ENCODE data around the gene BCL2L13. TPM values are rescaled to one million over a fixed set of nuclear protein-coding genes. Genes with fewer than 3 reads are reported as not detected.

Gene BCL2L13
- total RNA-seq, 1 experiment from 2014 or later, result 56.9 TPM

DNA sequence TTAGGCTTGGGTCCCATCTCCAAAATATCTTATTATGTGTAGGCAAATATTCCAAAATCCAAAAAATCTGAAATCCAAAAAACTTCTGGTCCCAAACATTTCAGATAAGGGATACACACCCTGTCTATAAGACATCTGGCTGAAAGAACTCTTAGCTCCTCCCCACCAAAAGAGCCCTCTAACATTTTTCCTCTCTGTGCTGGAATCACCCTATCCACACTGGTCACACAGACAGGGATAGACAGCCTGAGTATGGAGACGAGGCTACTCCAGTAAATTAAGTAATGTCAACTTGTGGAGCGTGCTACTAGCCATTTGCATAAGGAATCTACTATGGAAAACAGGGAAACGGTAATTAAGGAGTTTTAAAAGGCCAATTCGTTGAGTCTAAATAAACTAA is 34.9 kb upstream of the BCL2L13 start:
- DNase-seq, result no peak
- Histone ChIP-seq H2AFZ (ENCODE audit: low read length) (no peak overlapping the region), H3K4me1 (ENCODE audit: low read length) (no peaks in the 10 kb centered on the region), H3K79me2 (ENCODE audit: low read length) (peaks cover 44% of the 10 kb centered on the region), H3K9me2 (replicated peaks; ENCODE audit: insufficient read depth, low read length) (no peaks in the 10 kb centered on the region), H3K4me3 (ENCODE audit: low read length) (no peak overlapping the region), H3K9me3 (ENCODE audit: low read length) (no peaks in the 10 kb centered on the region), H3K36me3 (ENCODE audit: insufficient read depth, low read length) (peaks cover 16% of the 10 kb centered on the region), H3K4me2 (ENCODE audit: low read depth, low read length, poor library complexity, severe bottlenecking) (no peak overlapping the region), H3K27ac (ENCODE audit: low read length) (no peak overlapping the region), H4K20me1 (ENCODE audit: insufficient read depth, low read depth, low read length) (no peaks in the 10 kb centered on the region), H3K9ac (ENCODE audit: low read length) (no peak overlapping the region), H3K27me3 (ENCODE audit: low read length) (no peaks in the 10 kb centered on the region)

DNA sequence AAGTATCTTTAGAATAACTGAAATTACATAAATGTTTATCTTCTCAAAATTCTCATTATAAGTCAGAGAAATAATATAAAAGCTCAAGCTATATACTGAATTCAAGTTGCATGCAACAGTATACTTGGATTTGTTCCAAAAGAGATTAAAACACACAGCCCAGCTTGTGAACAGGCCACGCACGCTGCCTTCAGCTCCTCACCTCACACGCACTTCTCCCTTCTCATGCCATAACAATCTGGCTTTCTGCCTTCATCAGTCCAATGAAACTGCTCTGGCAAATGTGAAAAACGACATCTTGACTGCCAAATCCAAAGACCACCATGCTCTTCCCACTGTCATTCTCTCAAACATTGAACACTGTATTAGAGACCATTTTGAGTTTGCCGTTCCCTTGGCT is 32.1 kb upstream of the BCL2L13 start:
- no peaks in the 10 kb centered on the region for H4K20me1 ChIP-seq (ENCODE audit: insufficient read depth, low read depth, low read length)

DNA sequence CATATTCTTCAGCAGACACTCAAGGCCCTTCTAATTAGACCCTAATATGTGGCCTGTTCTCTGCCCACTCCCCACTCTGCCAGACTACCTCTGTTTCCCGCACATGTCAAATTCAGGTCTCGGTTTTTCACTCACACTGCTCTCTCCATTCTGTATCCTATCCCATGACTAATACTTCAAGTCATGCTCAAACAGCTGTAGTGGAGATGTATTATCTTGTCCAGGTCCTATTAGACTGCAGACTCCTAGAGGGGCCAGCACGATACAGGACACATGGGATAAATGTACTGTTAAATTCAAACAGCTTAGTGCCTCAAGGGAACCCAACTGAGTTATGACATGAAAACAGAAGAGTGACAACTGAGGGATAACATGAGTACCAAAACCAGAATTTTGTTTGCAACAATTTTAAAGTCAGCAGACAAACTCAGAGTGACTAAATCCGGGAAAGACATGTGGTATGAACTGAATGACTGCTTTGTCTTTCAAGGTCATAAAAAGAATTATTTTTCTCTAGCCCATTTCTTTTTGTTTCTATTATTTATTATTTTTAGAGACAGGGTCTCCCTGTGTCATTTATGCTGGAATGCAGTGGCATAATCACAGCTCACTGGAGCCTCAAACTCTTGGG is 30.6 kb upstream of the BCL2L13 start:
- no peak for DNase-seq
- peaks cover 51% of the 10 kb centered on the region for H3K79me2 ChIP-seq (ENCODE audit: low read length)
- H3K9ac ChIP-seq (ENCODE audit: low read length), result no peak overlapping the region
- no peak overlapping the region for H3K27ac ChIP-seq (ENCODE audit: low read length)
- no peak overlapping the region for H3K4me3 ChIP-seq (ENCODE audit: low read length)
- H2AFZ ChIP-seq (ENCODE audit: low read length), result no peak overlapping the region
- H3K27me3 ChIP-seq (ENCODE audit: low read length), result no peaks in the 10 kb centered on the region
- peaks cover 37% of the 10 kb centered on the region; the same call in 1 of the 2 replicates for H3K36me3 ChIP-seq (ENCODE audit: insufficient read depth, low read length)
- no peaks in the 10 kb centered on the region for H3K9me3 ChIP-seq (ENCODE audit: low read length)
- no peak overlapping the region for H3K4me2 ChIP-seq (ENCODE audit: low read depth, low read length, poor library complexity, severe bottlenecking)
- no peaks in the 10 kb centered on the region for H3K9me2 ChIP-seq (replicated peaks; ENCODE audit: insufficient read depth, low read length)
- no peaks in the 10 kb centered on the region for H3K4me1 ChIP-seq (ENCODE audit: low read length)
- H4K20me1 ChIP-seq (ENCODE audit: insufficient read depth, low read depth, low read length), result no peaks in the 10 kb centered on the region

More for the DNA sequence above, 32.1 kb upstream of the BCL2L13 start:
- Histone ChIP-seq H3K9me3 (ENCODE audit: low read length) (no peaks in the 10 kb centered on the region), H2AFZ (ENCODE audit: low read length) (no peak overlapping the region), H3K27me3 (ENCODE audit: low read length) (no peaks in the 10 kb centered on the region), H3K36me3 (ENCODE audit: insufficient read depth, low read length) (peaks cover 24% of the 10 kb centered on the region; the same call in 1 of the 2 replicates), H3K79me2 (ENCODE audit: low read length) (peaks cover 49% of the 10 kb centered on the region), H3K9ac (ENCODE audit: low read length) (no peak overlapping the region), H3K9me2 (replicated peaks; ENCODE audit: insufficient read depth, low read length) (no peaks in the 10 kb centered on the region), H3K4me3 (ENCODE audit: low read length) (no peak overlapping the region), H3K4me2 (ENCODE audit: low read depth, low read length, poor library complexity, severe bottlenecking) (no peak overlapping the region), H3K27ac (ENCODE audit: low read length) (no peak overlapping the region), H3K4me1 (ENCODE audit: low read length) (no peaks in the 10 kb centered on the region)
- DNase-seq, result no peak

DNA sequence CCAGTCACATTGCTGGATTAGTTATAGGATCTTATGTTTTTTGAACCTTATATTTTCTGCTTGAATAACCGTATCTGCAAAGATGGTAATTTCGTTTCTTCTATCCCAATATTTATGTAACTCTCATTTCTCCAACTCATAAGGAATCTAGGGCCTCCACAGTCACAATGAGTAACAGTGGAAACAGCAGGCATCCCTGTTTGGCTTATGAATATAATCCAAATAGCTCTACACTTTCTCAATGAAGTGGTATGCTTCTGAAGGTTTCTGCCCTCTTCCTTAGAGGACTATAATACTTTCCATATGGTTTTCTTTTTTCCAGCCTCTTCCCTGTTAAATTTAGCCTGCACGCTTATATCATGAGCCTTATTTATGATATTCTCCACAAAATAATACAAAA is 26.5 kb upstream of the BCL2L13 start:
- H3K79me2 ChIP-seq (ENCODE audit: low read length), result peaks cover 28% of the 10 kb centered on the region
- H3K9ac ChIP-seq (ENCODE audit: low read length), result no peak overlapping the region
- H3K4me2 ChIP-seq (ENCODE audit: low read depth, low read length, poor library complexity, severe bottlenecking), result no peak overlapping the region
- H4K20me1 ChIP-seq (ENCODE audit: insufficient read depth, low read depth, low read length), result no peaks in the 10 kb centered on the region
- no peak for DNase-seq
- H3K27me3 ChIP-seq (ENCODE audit: low read length), result no peaks in the 10 kb centered on the region
- no peak overlapping the region for H3K27ac ChIP-seq (ENCODE audit: low read length)
- H2AFZ ChIP-seq (ENCODE audit: low read length), result no peak overlapping the region
- H3K36me3 ChIP-seq (ENCODE audit: insufficient read depth, low read length), result peaks cover 30% of the 10 kb centered on the region; the same call in 1 of the 2 replicates
- no peaks in the 10 kb centered on the region for H3K4me1 ChIP-seq (ENCODE audit: low read length)
- H3K9me2 ChIP-seq (replicated peaks; ENCODE audit: insufficient read depth, low read length), result no peaks in the 10 kb centered on the region
- H3K9me3 ChIP-seq (ENCODE audit: low read length), result no peaks in the 10 kb centered on the region
- no peak overlapping the region for H3K4me3 ChIP-seq (ENCODE audit: low read length)

DNA sequence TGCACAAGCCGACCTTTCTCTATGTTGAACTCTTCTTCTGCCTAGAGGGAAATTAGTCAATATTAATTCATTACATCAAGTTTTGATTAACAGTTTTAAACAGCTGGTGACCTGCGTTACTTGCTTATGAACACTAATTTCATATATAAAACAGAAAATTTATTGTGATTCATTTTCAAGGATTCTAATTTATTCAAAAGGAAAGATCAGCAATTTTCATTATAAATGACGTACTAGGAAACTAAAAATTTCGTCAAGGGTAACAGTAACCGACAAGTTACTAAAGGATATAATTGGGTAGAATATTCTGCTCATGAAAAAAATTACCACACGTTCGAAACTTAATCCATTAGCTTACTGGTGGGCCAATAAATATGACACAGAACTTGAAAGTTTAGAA is 25.3 kb upstream of the BCL2L13 start:
- H3K4me1 ChIP-seq (ENCODE audit: low read length), result no peaks in the 10 kb centered on the region
- no peak for DNase-seq
- H3K4me2 ChIP-seq (ENCODE audit: low read depth, low read length, poor library complexity, severe bottlenecking), result no peak overlapping the region
- no peaks in the 10 kb centered on the region for H3K9me3 ChIP-seq (ENCODE audit: low read length)
- H3K9ac ChIP-seq (ENCODE audit: low read length), result no peak overlapping the region
- no peaks in the 10 kb centered on the region for H3K27me3 ChIP-seq (ENCODE audit: low read length)
- no peak overlapping the region for H3K27ac ChIP-seq (ENCODE audit: low read length)
- peaks cover 29% of the 10 kb centered on the region; the same call in 1 of the 2 replicates for H3K36me3 ChIP-seq (ENCODE audit: insufficient read depth, low read length)
- H2AFZ ChIP-seq (ENCODE audit: low read length), result no peak overlapping the region
- H3K9me2 ChIP-seq (replicated peaks; ENCODE audit: insufficient read depth, low read length), result no peaks in the 10 kb centered on the region
- H3K79me2 ChIP-seq (ENCODE audit: low read length), result peaks cover 25% of the 10 kb centered on the region
- no peaks in the 10 kb centered on the region for H4K20me1 ChIP-seq (ENCODE audit: insufficient read depth, low read depth, low read length)
- no peak overlapping the region for H3K4me3 ChIP-seq (ENCODE audit: low read length)

DNA sequence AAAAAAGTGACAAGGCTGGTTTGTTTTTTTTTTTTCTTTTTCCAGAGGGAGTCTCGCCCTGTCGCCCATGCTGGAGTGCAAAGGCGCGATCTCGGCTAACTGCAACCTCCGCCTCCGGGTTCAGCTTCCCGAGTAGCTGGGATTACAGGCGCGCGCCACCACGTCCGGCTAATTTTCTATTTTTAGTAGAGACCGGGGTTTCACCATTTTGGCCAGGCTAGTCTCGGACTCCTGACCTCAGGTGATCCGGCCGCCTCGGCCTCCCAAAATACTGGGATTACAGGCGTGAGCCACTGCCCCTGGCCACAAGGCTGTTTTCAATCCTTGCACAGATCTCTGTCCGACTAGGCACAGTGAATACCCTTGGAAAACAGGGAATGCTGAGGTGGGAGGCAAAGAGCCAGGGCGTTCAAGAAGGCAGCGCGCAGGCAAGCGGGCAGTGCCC is 10.6 kb upstream of the BCL2L13 start:
- no peaks in the 10 kb centered on the region for H3K9me3 ChIP-seq (ENCODE audit: low read length)
- no peak overlapping the region for H2AFZ ChIP-seq (ENCODE audit: low read length)
- H3K4me1 ChIP-seq (ENCODE audit: low read length), result peaks cover 17% of the 10 kb centered on the region
- H3K27me3 ChIP-seq (ENCODE audit: low read length), result no peaks in the 10 kb centered on the region
- peak overlapping the region; percentile 97 for H3K4me2 ChIP-seq (ENCODE audit: low read depth, low read length, poor library complexity, severe bottlenecking)
- H3K79me2 ChIP-seq (ENCODE audit: low read length), result peaks cover 67% of the 10 kb centered on the region
- DNase-seq, result no peak
- peaks cover 4% of the 10 kb centered on the region; the same call in 1 of the 2 replicates for H3K36me3 ChIP-seq (ENCODE audit: insufficient read depth, low read length)
- peak overlapping the region; percentile 95 for H3K4me3 ChIP-seq (ENCODE audit: low read length)
- H3K27ac ChIP-seq (ENCODE audit: low read length), result no peak overlapping the region
- H4K20me1 ChIP-seq (ENCODE audit: insufficient read depth, low read depth, low read length), result peaks cover 7% of the 10 kb centered on the region; the same call in 1 of the 2 replicates
- peak overlapping the region; percentile 91 for H3K9ac ChIP-seq (ENCODE audit: low read length)
- H3K9me2 ChIP-seq (replicated peaks; ENCODE audit: insufficient read depth, low read length), result no peaks in the 10 kb centered on the region

DNA sequence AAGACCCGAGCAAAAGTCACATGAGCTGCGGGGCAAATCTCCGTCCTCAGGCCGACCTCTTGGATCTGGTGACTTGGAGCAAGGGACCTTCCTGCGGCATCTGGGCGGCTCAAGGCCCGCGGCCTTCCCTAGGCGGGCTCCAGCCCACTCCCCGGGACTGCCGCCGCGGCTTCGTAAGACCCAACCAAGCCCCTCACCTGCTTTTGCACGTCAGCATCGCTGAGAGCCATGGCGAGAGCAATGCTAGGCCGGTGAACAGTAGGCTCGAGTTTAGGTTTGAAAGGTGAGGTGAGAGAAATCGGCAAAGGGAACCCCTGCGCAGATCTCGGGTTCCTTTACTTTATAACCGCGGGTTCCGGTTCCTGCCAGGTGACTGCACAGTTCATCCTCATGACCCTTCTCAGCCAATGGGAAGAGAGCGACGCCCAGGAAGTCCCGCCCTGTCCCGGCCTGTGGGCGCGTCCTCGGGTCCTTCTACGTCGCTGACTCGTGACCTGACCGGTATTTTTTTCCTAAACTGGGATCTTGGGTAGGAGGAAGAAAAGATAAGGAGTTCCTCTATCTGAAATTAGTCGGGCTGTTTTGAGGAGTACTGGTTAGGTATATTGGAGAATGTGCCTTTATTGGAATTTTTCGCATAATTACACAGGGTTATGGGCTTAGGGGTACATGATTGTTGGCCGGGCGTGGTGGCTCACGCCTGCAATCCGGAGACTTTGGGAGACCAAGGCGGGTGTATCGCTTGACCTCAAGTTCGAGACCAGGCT is 10.0 kb upstream of the BCL2L13 start, which contains the start of gene ATP6V1E1:
TSS of gene ATP6V1E1 (minus strand) at position 344 of the 767 bp plus-strand sequence. CDS start at position 230, 114 bp downstream.
- peak; percentile 98 for DNase-seq
- H3K79me2 ChIP-seq (ENCODE audit: low read length), result peaks cover 61% of the 10 kb centered on the region

DNA sequence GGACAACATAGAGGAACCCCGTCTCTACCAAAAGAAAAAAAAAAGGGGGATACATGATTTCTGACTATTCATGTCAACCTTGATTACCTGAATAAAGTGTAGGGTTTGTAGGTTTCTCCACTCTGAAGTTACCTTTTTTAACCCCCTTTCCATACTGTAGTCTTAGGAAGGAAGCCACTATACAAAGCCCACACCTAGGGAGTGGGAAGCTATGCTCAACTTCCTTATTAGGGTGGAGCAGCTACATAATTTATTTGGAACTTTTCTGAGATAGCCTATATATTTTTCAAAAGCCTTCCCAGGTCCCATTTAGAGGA is 9.4 kb upstream of the BCL2L13 start:
- Histone ChIP-seq H3K79me2 (ENCODE audit: low read length) (peaks cover 55% of the 10 kb centered on the region), H3K9me2 (replicated peaks; ENCODE audit: insufficient read depth, low read length) (no peaks in the 10 kb centered on the region), H3K4me1 (ENCODE audit: low read length) (peaks cover 17% of the 10 kb centered on the region), H3K9ac (ENCODE audit: low read length) (peak overlapping the region; percentile 91), H3K9me3 (ENCODE audit: low read length) (no peaks in the 10 kb centered on the region), H3K27me3 (ENCODE audit: low read length) (no peaks in the 10 kb centered on the region), H3K27ac (ENCODE audit: low read length) (peak overlapping the region; percentile 41), H3K36me3 (ENCODE audit: insufficient read depth, low read length) (no peaks in the 10 kb centered on the region; the same call in 1 of the 2 replicates), H3K4me3 (ENCODE audit: low read length) (peak overlapping the region; percentile 95), H2AFZ (ENCODE audit: low read length) (peak overlapping the region; percentile 62; the same call in 1 of the 2 replicates), H4K20me1 (ENCODE audit: insufficient read depth, low read depth, low read length) (peaks cover 7% of the 10 kb centered on the region; the same call in 1 of the 2 replicates), H3K4me2 (ENCODE audit: low read depth, low read length, poor library complexity, severe bottlenecking) (peak overlapping the region; percentile 97)
- DNase-seq, result no peak

More for the DNA sequence above, 10.0 kb upstream of the BCL2L13 start, which contains the start of gene ATP6V1E1:
- H3K9me3 ChIP-seq (ENCODE audit: low read length), result no peaks in the 10 kb centered on the region
- no peaks in the 10 kb centered on the region for H3K9me2 ChIP-seq (replicated peaks; ENCODE audit: insufficient read depth, low read length)
- no peaks in the 10 kb centered on the region for H3K27me3 ChIP-seq (ENCODE audit: low read length)
- H2AFZ ChIP-seq (ENCODE audit: low read length), result peak within 1 kb of the TSS; percentile 62
- H3K36me3 ChIP-seq (ENCODE audit: insufficient read depth, low read length), result peaks cover 4% of the 10 kb centered on the region; the same call in 1 of the 2 replicates
- peak within 1 kb of the TSS; percentile 97 for H3K4me2 ChIP-seq (ENCODE audit: low read depth, low read length, poor library complexity, severe bottlenecking)
- peak within 1 kb of the TSS; percentile 41 for H3K27ac ChIP-seq (ENCODE audit: low read length)
- H3K9ac ChIP-seq (ENCODE audit: low read length), result peak within 1 kb of the TSS; percentile 91
- H3K4me1 ChIP-seq (ENCODE audit: low read length), result peaks cover 17% of the 10 kb centered on the region
- H3K4me3 ChIP-seq (ENCODE audit: low read length), result peak within 1 kb of the TSS; percentile 95
- peaks cover 7% of the 10 kb centered on the region; the same call in 1 of the 2 replicates for H4K20me1 ChIP-seq (ENCODE audit: insufficient read depth, low read depth, low read length)

Data from Karpas-422 (cell line).